Measurements from ENCODE around the gene ARID3A.

ARID3A gene

DNA sequence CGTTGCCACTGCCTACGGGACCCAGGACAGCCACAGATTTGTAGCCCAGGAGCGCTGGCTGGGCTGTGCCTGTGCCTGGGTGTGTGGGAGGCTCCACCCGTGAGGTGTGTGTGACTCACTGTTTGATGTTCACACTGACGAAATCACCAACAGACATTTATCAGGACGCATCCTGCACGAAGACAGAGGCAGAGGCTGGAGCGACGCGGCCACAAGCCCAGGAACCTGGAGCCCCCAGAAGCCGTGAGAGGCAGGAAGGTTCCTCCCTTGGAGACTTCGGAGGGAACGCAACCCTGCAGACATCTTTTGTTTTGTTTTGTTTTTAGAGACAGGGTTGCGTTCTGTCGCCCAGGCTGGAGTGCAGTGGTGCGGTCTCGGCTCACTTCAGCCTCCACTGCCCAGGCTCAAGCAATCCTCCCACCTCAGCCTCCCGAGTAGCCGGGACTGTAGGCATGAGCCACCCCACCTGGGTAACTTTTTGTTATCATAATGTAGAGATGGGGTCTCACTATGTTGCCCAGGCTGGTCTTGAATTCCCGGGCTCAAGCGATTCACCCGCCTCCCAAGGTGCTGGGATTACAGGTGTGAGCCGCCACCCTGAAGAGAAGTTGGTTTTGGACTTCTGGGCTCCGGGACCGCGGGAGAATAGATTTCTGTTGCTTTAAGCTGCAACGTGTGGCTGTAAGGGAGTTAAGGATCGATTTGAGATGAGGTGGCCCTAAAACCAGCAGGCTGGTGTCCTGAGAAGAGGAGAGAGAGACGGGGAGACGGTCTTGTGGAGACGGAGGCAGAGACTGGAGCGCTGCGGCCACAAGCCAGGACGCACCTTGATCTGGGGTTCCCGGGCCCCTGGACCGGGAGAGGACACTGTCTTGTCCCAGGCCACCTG lies 33.4 kb downstream of the ARID3A start:
- TF ChIP-seq ZNF274 (IDR thresholded peaks at IDR 0.05; ENCODE audit: low read depth, low read length), result no peak
- no peak overlapping the region for H3K4me3 ChIP-seq (ENCODE audit: low read length)

DNA sequence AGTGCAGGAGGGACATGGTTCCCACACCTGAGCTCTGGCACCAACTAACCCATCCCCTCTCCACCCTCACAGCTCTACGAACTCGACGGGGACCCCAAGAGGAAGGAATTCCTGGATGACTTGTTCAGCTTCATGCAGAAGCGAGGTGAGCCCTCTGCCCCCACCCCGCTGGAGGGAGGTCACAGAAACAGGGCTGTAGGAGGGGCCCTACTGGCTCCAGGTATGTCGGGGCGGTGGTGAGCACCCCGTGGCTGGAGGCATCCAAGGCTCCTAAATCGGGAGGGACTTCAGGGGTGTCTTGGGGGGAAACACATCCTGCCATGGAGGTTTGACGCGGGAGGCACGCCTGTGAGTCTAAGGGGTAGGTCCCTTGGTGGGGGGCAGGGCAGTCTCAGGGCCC lies 34.2 kb downstream of the ARID3A start:
- H3K4me3 ChIP-seq (ENCODE audit: low read length), result no peak overlapping the region
- TF ChIP-seq ZNF274 (IDR thresholded peaks at IDR 0.05; ENCODE audit: low read depth, low read length), result no peak

DNA sequence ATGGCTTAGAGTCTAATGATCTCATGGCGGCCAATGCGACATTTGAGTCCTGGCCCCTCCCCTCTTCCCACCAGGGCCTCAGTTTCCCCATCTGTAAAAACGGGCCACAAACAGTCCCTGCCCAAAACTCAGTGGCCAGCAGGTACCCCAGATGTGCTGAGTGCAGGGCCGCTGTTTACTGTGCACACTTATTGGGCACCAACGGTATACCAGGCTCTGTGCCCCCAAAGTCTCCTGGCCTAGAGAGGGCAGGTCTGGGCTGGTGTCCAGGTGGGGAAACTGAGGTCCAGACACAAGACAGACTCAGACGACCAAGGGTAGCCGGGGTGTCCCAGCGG lies 34.7 kb downstream of the ARID3A start:
- H3K4me3 ChIP-seq (ENCODE audit: low read length), result no peak overlapping the region
- no peak for TF ChIP-seq ZNF274 (IDR thresholded peaks at IDR 0.05; ENCODE audit: low read depth, low read length)

DNA sequence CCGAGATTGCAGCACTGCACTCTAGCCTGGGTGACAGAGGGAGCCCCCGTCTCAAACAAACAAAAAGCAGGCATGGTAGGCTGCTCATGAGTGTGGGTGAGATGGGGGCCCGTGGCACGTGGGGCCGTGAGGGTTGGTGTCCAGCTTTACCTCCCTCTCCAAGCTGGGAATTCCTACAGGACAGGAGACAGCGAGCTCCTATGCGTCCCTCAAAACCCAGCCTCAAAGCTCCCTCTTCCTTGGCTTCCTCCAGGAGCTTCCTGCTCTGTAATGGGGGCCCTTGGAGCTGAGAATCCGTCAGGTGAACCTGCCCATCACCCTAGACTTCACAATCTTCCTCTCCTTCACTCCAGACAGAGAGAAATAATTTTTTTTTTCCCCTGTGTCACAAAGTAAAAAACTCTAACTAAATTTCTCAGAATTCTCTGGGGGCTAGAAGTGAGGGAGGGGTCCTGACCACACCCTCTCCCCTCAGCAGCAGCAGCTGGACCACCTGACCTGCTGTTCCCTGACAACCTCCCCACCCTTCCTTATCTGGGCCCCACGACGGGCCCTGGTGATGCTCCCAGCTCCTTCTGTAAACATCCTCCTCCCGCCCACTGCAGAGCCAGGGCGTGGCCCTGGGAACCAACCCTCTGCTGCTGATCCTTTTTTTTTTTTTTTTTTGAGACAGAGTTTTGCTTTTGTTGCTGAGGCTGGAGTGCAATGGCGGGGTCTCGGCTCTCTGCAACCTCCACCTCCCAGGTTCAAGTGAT lies 36.2 kb downstream of the ARID3A start:
- H3K4me3 ChIP-seq (ENCODE audit: low read length), result no peak overlapping the region
- TF ChIP-seq ZNF274 (IDR thresholded peaks at IDR 0.05; ENCODE audit: low read depth, low read length), result no peak

DNA sequence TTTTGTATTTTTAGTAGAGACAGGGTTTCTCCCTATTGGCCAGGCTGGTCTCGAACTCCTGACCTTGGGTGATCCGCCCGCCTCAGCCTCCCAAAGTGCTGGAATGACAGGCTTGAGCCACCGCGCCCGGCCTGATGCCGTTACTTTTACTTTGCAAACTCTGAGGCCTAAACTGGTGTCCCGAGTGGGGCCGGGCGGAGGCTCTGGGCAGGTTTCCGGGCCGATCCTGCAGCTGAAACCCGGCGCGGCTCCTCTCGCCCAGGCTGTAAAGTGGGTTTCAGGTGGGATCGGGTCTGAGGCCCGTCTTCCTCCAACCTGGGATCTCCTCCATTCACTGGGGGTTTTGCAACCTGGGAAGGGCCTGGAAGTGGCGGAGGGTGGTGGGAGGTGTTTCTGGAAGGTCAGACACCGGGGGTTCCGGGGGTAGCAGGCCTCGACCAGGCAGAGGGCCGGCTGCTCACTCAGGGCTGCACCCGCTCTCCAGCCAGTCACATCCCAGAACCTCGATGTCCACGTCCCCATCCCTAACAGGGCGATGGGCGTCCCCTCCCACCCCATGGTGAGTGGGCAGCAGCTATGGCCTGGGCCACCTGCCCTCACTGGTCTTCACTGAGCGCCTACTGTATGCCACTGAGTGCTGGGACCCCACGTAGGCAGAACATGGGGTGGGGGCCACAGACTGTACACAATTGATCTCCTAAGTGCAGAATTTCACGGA lies 37.0 kb downstream of the ARID3A start:
- H3K4me3 ChIP-seq (ENCODE audit: low read length), result no peak overlapping the region
- no peak for TF ChIP-seq ZNF274 (IDR thresholded peaks at IDR 0.05; ENCODE audit: low read depth, low read length)

DNA sequence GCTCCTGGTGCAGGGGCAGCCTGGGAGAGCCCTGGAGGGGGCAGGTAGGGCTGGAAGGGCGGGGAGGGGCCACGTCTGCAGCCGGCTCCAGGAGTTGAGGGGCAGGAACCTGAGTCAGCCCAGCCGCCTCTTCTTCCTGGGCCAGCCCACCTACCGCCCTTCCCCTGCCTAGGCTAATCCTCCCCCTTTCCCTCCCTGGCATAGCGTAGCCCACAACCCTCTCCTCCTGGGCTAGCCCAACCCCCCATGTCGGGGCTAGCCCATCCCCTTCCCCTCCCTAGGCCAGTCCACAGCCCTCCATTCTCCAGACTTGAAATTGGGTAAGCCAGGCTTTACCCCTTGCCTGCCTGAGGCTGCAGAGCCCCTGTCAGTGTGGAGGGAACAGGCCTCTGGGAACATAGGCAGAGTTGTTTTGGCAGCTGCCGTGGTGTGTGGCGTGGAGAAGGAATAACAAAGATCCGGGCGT lies 37.7 kb downstream of the ARID3A start:
- no peak overlapping the region for H3K4me3 ChIP-seq (ENCODE audit: low read length)
- TF ChIP-seq ZNF274 (IDR thresholded peaks at IDR 0.05; ENCODE audit: low read depth, low read length), result no peak

DNA sequence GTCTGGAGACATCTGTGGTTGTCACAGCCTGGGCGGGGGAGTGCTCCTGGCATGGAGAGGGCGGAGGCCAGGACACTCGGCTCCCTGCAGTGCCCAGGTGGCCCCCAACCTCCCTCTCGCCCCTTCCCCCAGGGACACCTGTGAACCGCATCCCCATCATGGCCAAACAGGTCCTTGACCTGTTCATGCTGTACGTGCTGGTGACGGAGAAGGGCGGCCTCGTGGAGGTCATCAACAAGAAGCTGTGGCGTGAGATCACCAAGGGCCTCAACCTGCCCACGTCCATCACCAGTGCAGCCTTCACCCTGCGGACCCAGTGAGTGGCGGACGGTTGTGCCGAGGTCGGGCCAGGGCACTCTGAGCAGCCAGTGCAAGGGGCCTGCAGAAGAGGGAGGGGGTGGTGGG lies 38.3 kb downstream of the ARID3A start:
- no peak overlapping the region for H3K4me3 ChIP-seq (ENCODE audit: low read length)
- TF ChIP-seq ZNF274 (IDR thresholded peaks at IDR 0.05; ENCODE audit: low read depth, low read length), result no peak

DNA sequence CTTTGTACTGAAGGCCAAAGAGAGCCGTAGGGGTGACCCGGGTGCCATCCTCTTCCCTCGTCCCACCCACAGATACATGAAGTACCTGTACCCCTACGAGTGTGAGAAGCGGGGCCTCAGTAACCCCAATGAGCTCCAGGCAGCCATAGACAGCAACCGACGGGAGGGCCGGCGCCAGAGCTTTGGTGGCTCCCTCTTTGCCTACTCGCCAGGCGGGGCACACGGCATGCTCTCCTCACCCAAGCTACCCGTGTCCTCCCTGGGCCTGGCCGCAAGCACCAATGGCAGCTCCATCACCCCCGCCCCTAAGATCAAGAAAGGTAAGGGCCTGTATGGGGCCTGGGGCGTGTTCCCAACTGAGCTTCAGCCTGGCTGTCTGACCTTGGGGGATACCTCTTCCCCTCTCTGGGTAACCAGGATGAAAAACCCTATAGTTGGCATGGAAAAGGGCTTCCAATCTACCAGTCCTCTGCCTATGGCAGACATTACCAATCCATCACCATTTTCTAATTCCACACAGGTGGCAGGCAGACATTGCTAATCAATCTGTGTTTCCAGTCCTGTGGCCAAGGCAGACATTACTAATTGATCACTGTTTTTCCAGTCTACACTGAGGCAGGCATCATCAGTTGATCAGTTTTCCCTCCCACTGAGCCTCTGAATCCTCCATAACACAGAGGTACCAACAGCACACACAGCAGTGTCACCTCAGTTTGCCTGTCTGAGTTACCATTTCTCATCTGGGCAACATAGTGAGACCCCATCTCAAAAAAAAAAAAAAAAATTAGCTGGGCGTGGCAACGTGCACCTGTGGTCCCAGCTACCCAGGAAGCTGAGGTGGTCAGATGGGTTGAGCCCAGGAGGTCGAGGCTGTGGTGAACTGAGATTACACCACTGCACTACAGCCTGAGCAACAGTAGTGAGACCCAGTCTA lies 39.2 kb downstream of the ARID3A start:
- TF ChIP-seq ZNF274 (IDR thresholded peaks at IDR 0.05; ENCODE audit: low read depth, low read length), result no peak
- H3K4me3 ChIP-seq (ENCODE audit: low read length), result no peak overlapping the region

DNA sequence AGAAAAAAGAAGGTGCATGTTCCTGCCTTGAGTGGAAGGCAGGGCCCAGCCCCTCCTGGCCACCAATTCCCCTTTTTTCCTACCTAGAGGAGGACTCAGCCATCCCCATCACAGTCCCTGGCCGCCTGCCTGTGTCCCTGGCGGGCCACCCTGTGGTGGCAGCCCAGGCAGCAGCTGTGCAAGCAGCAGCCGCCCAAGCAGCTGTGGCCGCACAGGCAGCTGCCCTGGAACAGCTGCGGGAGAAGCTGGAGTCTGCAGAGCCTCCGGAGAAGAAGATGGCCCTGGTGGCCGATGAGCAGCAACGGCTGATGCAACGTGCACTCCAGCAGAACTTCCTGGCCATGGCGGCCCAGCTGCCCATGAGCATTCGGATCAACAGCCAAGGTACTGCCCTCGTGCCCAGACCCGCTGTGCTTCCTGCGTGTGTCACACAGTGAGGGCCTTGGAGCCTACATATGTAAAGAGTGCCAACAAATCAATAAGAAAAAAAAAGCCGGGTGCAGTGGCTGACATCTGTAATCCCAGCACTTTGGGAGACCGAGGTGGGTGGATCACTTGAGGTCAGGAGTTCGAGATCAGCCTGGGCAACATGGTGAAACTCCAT lies 40.8 kb downstream of the ARID3A start:
- no peak overlapping the region for H3K4me3 ChIP-seq (ENCODE audit: low read length)
- no peak for TF ChIP-seq ZNF274 (IDR thresholded peaks at IDR 0.05; ENCODE audit: low read depth, low read length)

DNA sequence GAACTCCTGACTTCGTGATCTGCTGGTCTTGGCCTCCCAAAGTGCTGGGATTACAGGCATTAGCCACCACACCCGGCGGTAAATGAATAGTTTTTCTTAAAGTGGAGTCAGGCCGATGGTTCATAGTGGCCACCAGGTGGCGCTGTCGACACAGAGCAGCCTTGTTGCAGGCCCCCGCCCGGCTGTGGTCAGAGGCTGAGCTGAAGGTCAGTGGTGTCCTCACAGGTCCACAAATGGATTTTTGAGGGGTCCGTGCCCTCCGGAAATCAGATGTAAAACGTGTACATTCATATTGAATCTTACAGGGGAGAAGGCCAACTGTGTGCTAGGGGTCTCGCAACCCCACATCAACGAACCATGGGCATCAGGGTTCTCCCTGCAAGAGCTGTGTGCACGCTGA lies 44.9 kb downstream of the ARID3A start:
- TF ChIP-seq ZNF274 (IDR thresholded peaks at IDR 0.05; ENCODE audit: low read depth, low read length), result no peak
- no peak overlapping the region for H3K4me3 ChIP-seq (ENCODE audit: low read length)

DNA sequence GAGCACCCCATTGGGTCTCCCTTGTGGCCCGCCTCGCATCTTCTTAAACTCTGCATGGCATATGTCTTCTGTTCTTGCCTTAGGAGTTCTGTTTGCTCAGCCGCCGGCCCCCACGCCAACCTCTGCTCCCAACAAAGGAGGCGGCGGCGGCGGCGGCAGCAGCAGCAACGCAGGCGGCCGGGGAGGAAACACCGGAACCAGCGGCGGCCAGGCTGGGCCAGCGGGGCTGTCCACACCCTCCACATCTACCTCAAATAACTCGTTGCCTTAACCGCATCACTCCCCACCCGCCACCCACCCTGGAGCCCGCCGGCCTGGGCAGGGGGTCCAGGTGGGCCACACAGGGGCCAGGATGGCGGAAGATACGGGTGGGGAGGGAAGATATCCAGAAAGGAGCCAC lies 46.0 kb downstream of the ARID3A start:
- no peak overlapping the region for H3K4me3 ChIP-seq (ENCODE audit: low read length)
- no peak for TF ChIP-seq ZNF274 (IDR thresholded peaks at IDR 0.05; ENCODE audit: low read depth, low read length)

DNA sequence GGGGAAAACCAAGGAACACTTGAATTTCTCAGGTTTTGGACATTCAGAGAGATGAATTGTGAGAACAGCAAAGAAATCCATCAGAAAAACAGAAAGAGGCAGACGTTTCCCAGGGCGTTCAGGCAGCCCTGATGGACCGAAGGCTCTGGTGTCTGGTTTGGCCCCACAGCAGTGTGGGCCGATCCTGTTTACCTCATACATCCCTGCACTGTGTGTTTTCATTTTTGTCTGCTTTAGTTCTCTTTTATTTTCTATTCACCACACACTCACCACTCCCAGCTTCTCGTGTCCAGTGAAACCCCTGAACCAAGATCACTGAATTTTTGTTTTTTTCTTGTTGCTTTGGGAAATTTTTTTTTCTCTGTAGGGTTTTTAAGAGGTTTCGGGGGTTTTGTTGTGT lies 46.4 kb downstream of the ARID3A start:
- no peak overlapping the region for H3K4me3 ChIP-seq (ENCODE audit: low read length)
- TF ChIP-seq ZNF274 (IDR thresholded peaks at IDR 0.05; ENCODE audit: low read depth, low read length), result no peak
